GM12878 (cell line): ENCODE measurements around the gene LARGE1. TPM values are rescaled to one million over a fixed set of nuclear protein-coding genes. Genes with fewer than 3 reads are reported as not detected.

Source experiments
- ATAC-seq: fragments of 200-7000 bp; cut with Tn5 transposase; 3 replicates; pipeline ENCODE4 v1.9.1; 2020; ENCODE audit warnings: mild to moderate bottlenecking, moderate library complexity
- BruUV-seq: library from RNA; stranded (reverse); fragments of 400-500 nt; replicated peaks from 2 replicates; lab custom pipeline; 2021; lab: Mats Ljungman, UMichigan
- CTCF ChIA-PET: fragments of 300-600 bp; sonication (Branson Sonifier 250); formaldehyde crosslinking; extraction: SDS; loops from one replicate; lab custom pipeline; 2021; ENCODE audit warnings: inconsistent platforms; lab: Yijun Ruan, JAX
- POLR2A ChIA-PET: fragments of 350-600 bp; formaldehyde crosslinking; extraction: SDS; loops from one replicate; lab custom pipeline; 2021; ENCODE audit warnings: inconsistent platforms; lab: Charles Lee
- RAD21 ChIA-PET: fragments of 300-600 bp; sonication (Branson Sonifier 250); formaldehyde crosslinking; loops from one replicate; lab custom pipeline; 2023; ENCODE audit warnings: antibody characterized with exemption; ENCODE audit not compliant: unreplicated experiment; lab: Charles Lee
- SMC1A ChIA-PET: fragments of 300-600 bp; sonication (Branson Sonifier 250); formaldehyde crosslinking; loops from one replicate; lab custom pipeline; 2023; ENCODE audit not compliant: unreplicated experiment, uncharacterized antibody; lab: Charles Lee
- DNase-seq: peaks from one replicate; pipeline ENCODE4 v3.0.0-alpha.2; 2011; ENCODE audit warnings: low read depth, low spot score
- FAIRE-seq: peaks from 3 replicates; lab custom pipeline; 2011; peaks lifted over from hg19 to GRCh38; lab: Jason Lieb, UNC
- H2AFZ ChIP-seq: 2 replicates; pipeline ENCODE4 v1.6.0; 2011; ENCODE audit warnings: low read depth, low read length, control low read depth; ENCODE audit not compliant: control insufficient read depth
- H3K27ac ChIP-seq: 2 replicates; pipeline ENCODE4 v1.5.1; 2011; ENCODE audit warnings: control low read depth; ENCODE audit not compliant: control insufficient read depth, insufficient read depth
- H3K27me3 ChIP-seq, 2 experiments: replicated peaks in 1 of 2; 2 replicates each; pipeline versions ENCODE4 v1.6.0 to v1.6.1; 2011; ENCODE audit warnings: low read length in 1 of 2; ENCODE audit not compliant: control insufficient read depth in 2 of 2, insufficient read depth in 2 of 2
- H3K36me3 ChIP-seq, 2 experiments: 2 replicates each; pipeline ENCODE4 v1.5.1; 2011; ENCODE audit warnings: low read length in 1 of 2; ENCODE audit not compliant: control insufficient read depth in 2 of 2, insufficient read depth in 2 of 2
- H3K4me1 ChIP-seq: 2 replicates; pipeline ENCODE4 v1.6.1; 2011; ENCODE audit warnings: mild to moderate bottlenecking, low read length, moderate library complexity, mixed read lengths; ENCODE audit not compliant: control insufficient read depth, insufficient read depth
- H3K4me2 ChIP-seq: 2 replicates; pipeline ENCODE4 v1.6.0; 2011; ENCODE audit warnings: control low read depth; ENCODE audit not compliant: control insufficient read depth, insufficient read depth
- H3K4me3 ChIP-seq: fragments of 200-600 bp; sonication (generic); 2 replicates; pipeline ENCODE4 v1.5.1; 2016
- H3K79me2 ChIP-seq: 2 replicates; pipeline ENCODE4 v1.6.0; 2011; ENCODE audit warnings: low read length; ENCODE audit not compliant: control insufficient read depth, insufficient read depth
- H3K9ac ChIP-seq: 2 replicates; pipeline ENCODE4 v1.8.0; 2011; ENCODE audit warnings: low read length, control low read depth, mixed read lengths; ENCODE audit not compliant: control insufficient read depth, insufficient read depth
- H3K9me3 ChIP-seq: replicated peaks from 3 replicates; pipeline ENCODE4 v1.5.1; 2011; ENCODE audit warnings: mild to moderate bottlenecking, low read length; ENCODE audit not compliant: control insufficient read depth, insufficient read depth
- H4K20me1 ChIP-seq: 2 replicates; pipeline ENCODE4 v1.6.0; 2011; ENCODE audit not compliant: control insufficient read depth, insufficient read depth
- ASH2L ChIP-seq: fragments of 300-600, 200-600 bp; sonication (generic); IDR thresholded peaks from 2 replicates; pipeline ENCODE4 v1.6.1; 2017; ENCODE audit warnings: low read depth, mild to moderate bottlenecking, borderline replicate concordance
- CREB1 ChIP-seq: IDR thresholded peaks from 2 replicates; pipeline ENCODE4 v1.6.1; 2012; ENCODE audit warnings: low read depth, mild to moderate bottlenecking, inconsistent platforms
- DPF2 ChIP-seq: fragments of 450-650 bp; IDR thresholded peaks from 2 replicates; pipeline ENCODE4 v1.6.1; 2017; ENCODE audit warnings: mild to moderate bottlenecking
- EED ChIP-seq: sonication (generic); IDR thresholded peaks from 2 replicates; pipeline ENCODE4 v1.6.1; 2016; ENCODE audit warnings: antibody characterized with exemption, low read depth
- EGR1 ChIP-seq, 2 experiments: IDR thresholded peaks; 1 replicate in 1 of 2; 2 replicates in 1 of 2; pipeline ENCODE4 v1.6.1; 2011 to 2012; ENCODE audit warnings: low read depth in 2 of 2, low read length in 2 of 2, borderline replicate concordance in 1 of 2, mild to moderate bottlenecking in 1 of 2, moderate library complexity in 1 of 2
- MTA2 ChIP-seq: fragments of 450-650 bp; IDR thresholded peaks from 2 replicates; pipeline ENCODE4 v1.6.1; 2016; ENCODE audit warnings: low read depth, mild to moderate bottlenecking, moderate library complexity
- MXI1 ChIP-seq: fragments of 150-350 bp; IDR thresholded peaks from 2 replicates; pipeline ENCODE4 v1.6.1; 2011; ENCODE audit warnings: low read depth, mild to moderate bottlenecking, inconsistent platforms, low read length, improper control_type of control experiment
- NFIC ChIP-seq: IDR thresholded peaks from 2 replicates; pipeline ENCODE4 v1.6.1; 2012; ENCODE audit warnings: low read depth, mild to moderate bottlenecking, inconsistent platforms, low read length, moderate library complexity
- NFYB ChIP-seq: IDR thresholded peaks from 2 replicates; pipeline ENCODE4 v1.6.1; 2011; ENCODE audit warnings: low read depth, mild to moderate bottlenecking, low read length, improper control_type of control experiment, moderate library complexity; ENCODE audit not compliant: insufficient read depth
- PAX5 ChIP-seq: IDR thresholded peaks from 2 replicates; pipeline ENCODE4 v1.6.1; 2011; ENCODE audit warnings: low read depth, low read length, borderline replicate concordance
- PBX3 ChIP-seq: IDR thresholded peaks from 2 replicates; pipeline ENCODE4 v1.6.1; 2011; ENCODE audit warnings: mild to moderate bottlenecking, low read depth, low read length, moderate library complexity; ENCODE audit not compliant: insufficient replicate concordance
- REST ChIP-seq: IDR thresholded peaks from 2 replicates; pipeline ENCODE4 v1.6.1; 2012; ENCODE audit warnings: mild to moderate bottlenecking, low read depth, low read length
- SMARCA5 ChIP-seq: fragments of 450-650 bp; IDR thresholded peaks from 2 replicates; pipeline ENCODE4 v1.6.1; 2017; ENCODE audit warnings: mild to moderate bottlenecking
- TARDBP ChIP-seq: IDR thresholded peaks from 2 replicates; pipeline ENCODE4 v1.6.1; 2016; ENCODE audit warnings: borderline replicate concordance
- TCF3 ChIP-seq: IDR thresholded peaks from 2 replicates; pipeline ENCODE4 v1.6.1; 2012; ENCODE audit warnings: low read depth, mild to moderate bottlenecking, low read length, borderline replicate concordance; ENCODE audit not compliant: insufficient read depth
- ZNF274 ChIP-seq: IDR thresholded peaks from one replicate; pipeline ENCODE4 v1.8.0; 2011; ENCODE audit not compliant: insufficient read length, insufficient read depth
- WGBS: methylation state at CpG from one replicate; pipeline ENCODE4 v1.1.6; 2016; ENCODE audit warnings: low lambda C conversion rate; ENCODE audit not compliant: insufficient replicate concordance, insufficient coverage; ENCODE audit errors: missing lambda C conversion rate; 5-methylcytosine and 5-hydroxymethylcytosine counted together
- in situ Hi-C: fragments of 300-500 bp; cut with MboI; formaldehyde crosslinking; loops from 9 replicates; pipeline ENCODE4 v1.14.3; 2018; ENCODE audit warnings: mixed read lengths
- intact Hi-C: fragments of 100-400 bp; cut with micrococcal nuclease; formaldehyde crosslinking; loops from one replicate; pipeline ENCODE4 v1.14.2; 2022; ENCODE audit not compliant: unreplicated experiment
- polyA plus RNA-seq, 11 experiments: library from polyadenylated mRNA; depleted of rRNA in 4 of 11; unstranded in 6 of 11; stranded (reverse) in 5 of 11; fragments of >200 nt; fragmentation: Nextera tagmentation in 4 of 11; fragmentation: Illumina TruSeq in 1 of 11; extraction: Ambion mirVana in 4 of 11; extraction: Trizol in 1 of 11; gene quantifications; 1 replicate in 1 of 11; 2 replicates in 10 of 11; pipeline versions ENCODE4 v1.2.1 to v1.2.3, GENCODE V29; 2011 to 2016; ENCODE audit warnings: inconsistent platforms in 2 of 11, missing spikeins in 2 of 11, low read depth in 1 of 11
- total RNA-seq, 4 experiments: library from RNA; depleted of rRNA in 3 of 4; stranded (reverse); fragments of >200 nt in 3 of 4; fragmentation: Illumina TruSeq in 1 of 4; extraction: Trizol in 1 of 4; gene quantifications; 2 replicates each; pipeline versions ENCODE4 v1.2.1 to v1.2.3, GENCODE V29; 2013 to 2021

Gene LARGE1
- total and polyA plus RNA-seq, 10 of the 15 experiments (the other 5 are each of a cell fraction or from before 2014, with no cell fraction given) = 3.2 to 41.4 (median 17.3) TPM

DNA sequence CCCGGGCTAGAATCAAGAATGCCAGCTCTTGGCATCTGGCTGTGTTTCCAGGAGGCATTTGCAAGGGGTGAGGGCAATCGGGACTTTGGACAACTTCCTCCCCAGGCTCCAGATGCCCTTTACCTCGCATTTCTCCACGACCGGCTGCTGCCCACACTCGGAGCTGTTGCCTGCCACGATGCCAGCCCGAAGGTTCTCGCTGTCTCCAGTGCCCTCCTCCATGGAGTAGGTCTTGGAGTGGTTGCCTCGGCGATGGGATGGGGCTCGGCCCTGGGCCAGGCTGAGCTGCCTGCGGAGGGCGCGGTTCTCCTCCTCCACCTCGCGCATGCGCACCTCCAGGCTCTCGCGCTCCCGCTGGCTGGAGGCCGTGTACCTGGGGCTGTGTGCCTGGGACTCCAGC lies 270.0 kb downstream of the LARGE1 start:
- Histone ChIP-seq H3K9me3 (no peaks in the 10 kb centered on the region), H3K4me1 (no peaks in the 10 kb centered on the region), H3K4me2 (no peak overlapping the region), H3K27me3 (no peaks in the 10 kb centered on the region), H3K27ac (no peak overlapping the region), H3K9ac (no peak overlapping the region), H3K36me3 (no peaks in the 10 kb centered on the region), H3K79me2 (no peaks in the 10 kb centered on the region), H4K20me1 (no peaks in the 10 kb centered on the region), H2AFZ (no peak overlapping the region), H3K4me3 (no peak overlapping the region)
- RAD21 ChIA-PET = no interaction called here
- DNase-seq (no peak), FAIRE-seq (no peak), ATAC-seq (no peak)
- in situ Hi-C loops = no loop called here
- no TSS peak for BruUV-seq
- TF ChIP-seq EED (no peak), NFIC (no peak), ASH2L (no peak), TCF3 (no peak)
- SMC1A ChIA-PET = no interaction called here
- WGBS = 96% methylated on average over 22 of the region's 22 CpGs
- intact Hi-C loops = no loop called here
- CTCF ChIA-PET = no interaction called here
- POLR2A ChIA-PET = no interaction called here

- no peaks in the 10 kb centered on the region for H3K79me2 ChIP-seq
- no peak for FAIRE-seq
- 74% methylated on average over 3 of the region's 3 CpGs for WGBS
- no peaks in the 10 kb centered on the region for H3K4me1 ChIP-seq
- ChIA-PET SMC1A (no interaction called here), POLR2A (no interaction called here), RAD21 (no interaction called here), CTCF (no interaction called here)
- in situ Hi-C loops = no loop called here
- no peaks in the 10 kb centered on the region for H4K20me1 ChIP-seq
- TF ChIP-seq MXI1 = no peak
- no peak for TF ChIP-seq MTA2
- TF ChIP-seq SMARCA5 = no peak
- TF ChIP-seq REST = no peak
- TF ChIP-seq EGR1 (IDR thresholded peaks at IDR 0.05; ENCODE audit: borderline replicate concordance in 1 of 2, low read depth in 2 of 2, low read length in 2 of 2) = no peak
- TF ChIP-seq ZNF274 = no peak
- no peak for TF ChIP-seq NFYB
- no peak for TF ChIP-seq PAX5
- TF ChIP-seq TARDBP = no peak
- TF ChIP-seq DPF2 = no peak
- TF ChIP-seq CREB1 = no peak
- no peak for TF ChIP-seq PBX3
- no peak overlapping the region for H3K4me3 ChIP-seq
- BruUV-seq = TSS peak; percentile 31
- no peak overlapping the region for H3K4me2 ChIP-seq
- no peak overlapping the region for H2AFZ ChIP-seq
- H3K27ac ChIP-seq = no peak overlapping the region
- no peak overlapping the region for H3K9ac ChIP-seq
- no peaks in the 10 kb centered on the region for H3K27me3 ChIP-seq
- no peaks in the 10 kb centered on the region for H3K36me3 ChIP-seq
- H3K9me3 ChIP-seq = no peaks in the 10 kb centered on the region
- ATAC-seq = no peak
- intact Hi-C loops = no loop called here
- no peak for DNase-seq
Observed at GRCh38 chr22:33648478-33648877, 271.8 kb downstream of the LARGE1 start.
